ENCODE results near the gene HAUS5. TPM values are rescaled to one million over a fixed set of nuclear protein-coding genes. Genes with fewer than 3 reads are reported as not detected.

HAUS5 gene
- total and polyA plus RNA-seq, 10 donors = 10.3 to 24.4 (median 18.6) TPM

DNA sequence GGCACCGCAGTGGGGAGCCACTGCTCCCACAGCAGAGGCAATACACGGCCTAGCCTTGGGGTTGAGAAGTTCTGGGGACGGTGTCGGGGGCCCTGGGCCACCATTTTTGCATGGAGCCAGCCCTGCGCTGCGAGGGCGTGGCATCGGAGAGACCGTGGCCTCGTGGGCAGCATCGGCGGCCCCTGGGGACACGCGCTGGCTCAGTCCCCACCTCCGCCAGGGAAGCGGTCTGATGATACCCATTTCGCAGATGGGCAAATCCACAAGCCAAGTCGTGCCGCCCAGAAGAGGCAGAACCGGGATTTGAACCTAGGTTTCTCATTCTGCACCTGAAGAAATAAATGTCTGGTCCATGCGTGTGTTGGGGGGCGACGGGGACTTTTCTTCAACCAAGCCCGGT lies 52.6 kb downstream of the HAUS5 start:
- H3K36me3 ChIP-seq = peaks cover 0 to 60% (median 7%) of the 10 kb centered on the region in 6 donors
- intact Hi-C loops (cut with DNase I; ENCODE audit: low total_unique reads) = no loop called here
- no peaks in the 10 kb centered on the region for H3K9me3 ChIP-seq
- no peak for DNase-seq
- H3K4me3 ChIP-seq = no peak overlapping the region
- WGBS, 5 donors = 89 to 96% (median 96%) methylated on average over 24 of the region's 24 CpGs
- peaks cover 0 to 8% (median 0%) of the 10 kb centered on the region in 7 donors for H3K27me3 ChIP-seq (replicated peaks in 1 of 7)
- H3K27ac ChIP-seq = no peak overlapping the region
- TF ChIP-seq POLR2AphosphoS5 (IDR thresholded peaks at IDR 0.05) = peak in 1 of 3 donors; percentile 43
- no peak for TF ChIP-seq POLR2A (IDR thresholded peaks at IDR 0.05)
- no peaks in the 10 kb centered on the region for H3K4me1 ChIP-seq

DNA sequence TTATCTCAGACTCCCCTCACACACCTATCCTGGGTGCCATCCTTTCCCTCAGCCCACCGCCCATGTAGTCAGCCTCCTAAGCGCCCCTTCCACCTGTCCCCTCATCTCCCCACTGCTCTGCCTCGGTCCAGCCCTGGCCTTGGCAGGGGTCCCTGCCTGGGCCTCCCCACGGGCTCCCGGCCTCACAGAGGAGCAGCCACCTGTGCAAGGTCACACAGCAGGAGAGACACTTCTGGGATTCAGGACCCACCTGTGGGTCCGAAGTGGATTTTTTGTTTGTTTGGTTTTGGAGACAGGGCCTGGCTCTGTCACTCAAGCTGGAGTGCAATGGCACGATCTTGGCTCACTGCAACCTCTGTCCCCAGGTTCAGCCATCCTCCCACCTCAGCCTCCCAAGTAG lies 53.1 kb downstream of the HAUS5 start:
- peaks cover 0 to 9% (median 0%) of the 10 kb centered on the region in 7 donors for H3K27me3 ChIP-seq (replicated peaks in 1 of 7)
- no peak for DNase-seq
- 80 to 97% (median 91%) methylated on average over 7 of the region's 7 CpGs for WGBS, 5 donors
- H3K36me3 ChIP-seq = peaks cover 0 to 56% (median 5%) of the 10 kb centered on the region in 6 donors
- H3K4me3 ChIP-seq = no peak overlapping the region
- no peaks in the 10 kb centered on the region for H3K9me3 ChIP-seq
- H3K27ac ChIP-seq = no peak overlapping the region
- intact Hi-C loops (cut with DNase I; ENCODE audit: low total_unique reads) = no loop called here
- no peaks in the 10 kb centered on the region for H3K4me1 ChIP-seq
- TF ChIP-seq POLR2A (IDR thresholded peaks at IDR 0.05) (no peak), POLR2AphosphoS5 (IDR thresholded peaks at IDR 0.05) (peak in 1 of 3 donors; percentile 38), CTCF (IDR thresholded peaks at IDR 0.05 in 8 of 11, conservative IDR thresholded peaks at IDR 0.05 in 3 of 11) (no peak)

- intact Hi-C loops (cut with DNase I; ENCODE audit: low total_unique reads) = no loop called here
- peaks cover 0 to 48% (median 2%) of the 10 kb centered on the region in 6 donors for H3K36me3 ChIP-seq
- H3K27ac ChIP-seq = no peak within 1 kb of the TSS
- no peak within 1 kb of the TSS for H3K4me3 ChIP-seq
- no peaks in the 10 kb centered on the region for H3K4me1 ChIP-seq
- peaks cover 0 to 15% (median 0%) of the 10 kb centered on the region in 7 donors for H3K27me3 ChIP-seq (replicated peaks in 1 of 7)
- peak in 1 of 3 donors; percentile 47 for TF ChIP-seq POLR2AphosphoS5 (IDR thresholded peaks at IDR 0.05)
- no peak for TF ChIP-seq POLR2A (IDR thresholded peaks at IDR 0.05)
- 74 to 85% (median 76%) methylated on average over 14 to 16 of the region's 16 CpGs for WGBS, 5 donors
- no peak for DNase-seq
- no peaks in the 10 kb centered on the region for H3K9me3 ChIP-seq
Observed at GRCh38 chr19:35666251-35666913, 53.8 kb downstream of the HAUS5 start, which contains the start of gene UPK1A. Gene UPK1A (plus strand): TSS chr19:35666517. CDS start chr19:35666813, 296 bp downstream.

DNA sequence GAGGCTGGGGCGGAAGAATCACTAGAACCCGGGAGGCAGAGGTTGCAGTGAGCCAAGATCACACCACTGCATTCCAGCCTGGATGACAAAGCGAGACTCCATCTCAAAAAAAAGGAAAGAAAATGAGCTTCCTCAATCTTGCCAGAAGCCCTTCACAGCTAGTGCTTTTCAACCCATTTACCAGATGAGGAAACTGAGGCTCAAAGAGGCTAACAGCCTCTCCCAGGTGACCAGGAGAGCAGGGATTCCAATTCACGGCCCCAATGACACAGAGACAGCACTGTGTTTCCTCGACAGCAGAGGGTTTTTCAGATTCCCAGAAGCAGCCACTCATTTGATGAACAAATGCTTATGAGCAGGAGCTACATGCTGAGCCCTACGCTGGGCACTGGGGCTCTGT lies 57.0 kb downstream of the HAUS5 start:
- Histone ChIP-seq H3K4me3 (no peak overlapping the region), H3K27ac (no peak overlapping the region), H3K4me1 (peaks cover 0 to 13% (median 9%) of the 10 kb centered on the region in 6 donors), H3K27me3 (replicated peaks in 1 of 7) (peaks cover 0 to 47% (median 19%) of the 10 kb centered on the region in 7 donors), H3K9me3 (no peaks in the 10 kb centered on the region), H3K36me3 (peaks cover 0 to 16% (median 2%) of the 10 kb centered on the region in 6 donors)
- no peak for TF ChIP-seq POLR2A (IDR thresholded peaks at IDR 0.05)
- intact Hi-C loops (cut with DNase I; ENCODE audit: low total_unique reads) = no loop called here
- 72 to 87% (median 76%) methylated on average over 6 of the region's 6 CpGs for WGBS, 5 donors
- no peak for DNase-seq

GRCh38 chr19:35669974-35670373 lies 57.4 kb downstream of the HAUS5 start:
- H3K9me3 ChIP-seq = no peaks in the 10 kb centered on the region
- intact Hi-C loops (cut with DNase I; ENCODE audit: low total_unique reads) = no loop called here
- no peak for DNase-seq
- WGBS, 5 donors = 56 to 70% (median 58%) methylated on average over 4 of the region's 4 CpGs
- peaks cover 0 to 13% (median 9%) of the 10 kb centered on the region in 6 donors for H3K4me1 ChIP-seq
- H3K27me3 ChIP-seq (replicated peaks in 1 of 7) = peaks cover 0 to 49% (median 19%) of the 10 kb centered on the region in 7 donors
- TF ChIP-seq POLR2A (IDR thresholded peaks at IDR 0.05) (no peak), CTCF (IDR thresholded peaks at IDR 0.05 in 8 of 11, conservative IDR thresholded peaks at IDR 0.05 in 3 of 11) (no peak), POLR2AphosphoS5 (IDR thresholded peaks at IDR 0.05) (no peak)
- peaks cover 0 to 12% (median 1%) of the 10 kb centered on the region in 6 donors for H3K36me3 ChIP-seq
- H3K27ac ChIP-seq = no peak overlapping the region
- H3K4me3 ChIP-seq = no peak overlapping the region
